Islet of Langerhans (tissue), 1 donor: ENCODE data around the gene DUSP1.

Source experiments
- FAIRE-seq: peaks from one replicate; lab custom pipeline; 2011; peaks lifted over from hg19 to GRCh38; lab: Jason Lieb, UNC

DUSP1 gene

DNA sequence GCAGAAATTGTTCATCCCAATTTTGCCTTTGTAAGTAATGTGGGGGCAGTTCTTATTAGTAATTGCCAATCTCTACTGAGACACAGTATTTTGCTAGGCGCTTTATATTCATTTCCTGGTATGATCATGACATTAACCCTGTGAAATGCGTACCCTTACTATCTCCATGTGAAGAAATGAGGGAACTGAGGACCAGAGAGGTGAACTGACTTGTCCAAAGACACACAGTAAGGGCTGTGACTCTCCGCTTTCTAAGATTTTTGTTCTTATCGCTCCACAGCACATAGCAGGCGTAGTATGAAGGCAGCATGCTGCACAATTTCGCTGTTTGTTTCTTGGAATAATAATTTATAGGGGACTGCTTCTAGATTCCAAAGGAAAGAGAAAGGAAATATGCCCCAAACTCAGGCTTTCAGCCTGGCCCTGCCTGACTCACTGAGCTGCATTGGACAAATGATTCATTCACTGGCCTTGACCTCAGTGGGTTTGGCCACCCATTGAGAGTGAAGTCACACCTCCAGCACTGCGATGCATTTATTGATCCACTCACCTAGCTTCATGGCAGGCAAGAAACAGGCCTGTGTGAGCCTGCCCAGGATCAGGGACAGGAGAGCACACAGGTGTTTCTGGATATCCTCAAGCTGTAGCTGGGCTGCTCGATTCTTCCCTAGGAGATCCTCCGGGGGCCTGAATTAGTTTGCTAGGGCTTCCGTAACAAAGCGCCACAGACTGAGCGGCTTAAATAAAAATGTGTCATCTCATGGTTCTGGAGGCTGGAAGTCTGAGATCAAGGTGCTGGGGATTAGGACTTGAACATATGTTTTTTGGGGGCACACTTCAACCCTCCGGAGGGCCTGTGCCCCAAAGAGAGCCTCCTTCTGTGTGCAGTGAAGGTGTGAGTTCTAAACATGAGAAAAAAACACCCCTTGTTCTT, 7.2 kb upstream of the DUSP1 start:
- FAIRE-seq, result no peak

DNA sequence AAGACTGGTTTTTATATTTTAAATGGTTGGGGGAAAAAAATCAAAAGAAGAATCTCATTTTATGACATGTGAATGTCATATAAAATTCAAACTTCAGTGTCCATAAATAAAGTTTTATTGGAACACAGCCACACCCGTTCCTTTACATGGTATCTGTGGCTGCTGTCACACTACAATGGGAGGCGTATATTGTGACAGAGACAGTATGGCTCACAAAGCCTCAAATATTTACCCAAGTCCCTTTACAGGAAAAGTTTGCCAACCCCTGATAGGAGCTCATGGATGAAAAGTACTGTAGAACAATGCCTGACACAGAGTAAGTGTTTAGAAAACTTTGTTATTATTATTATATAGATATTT, 5.2 kb upstream of the DUSP1 start:
- no peak for FAIRE-seq

DNA sequence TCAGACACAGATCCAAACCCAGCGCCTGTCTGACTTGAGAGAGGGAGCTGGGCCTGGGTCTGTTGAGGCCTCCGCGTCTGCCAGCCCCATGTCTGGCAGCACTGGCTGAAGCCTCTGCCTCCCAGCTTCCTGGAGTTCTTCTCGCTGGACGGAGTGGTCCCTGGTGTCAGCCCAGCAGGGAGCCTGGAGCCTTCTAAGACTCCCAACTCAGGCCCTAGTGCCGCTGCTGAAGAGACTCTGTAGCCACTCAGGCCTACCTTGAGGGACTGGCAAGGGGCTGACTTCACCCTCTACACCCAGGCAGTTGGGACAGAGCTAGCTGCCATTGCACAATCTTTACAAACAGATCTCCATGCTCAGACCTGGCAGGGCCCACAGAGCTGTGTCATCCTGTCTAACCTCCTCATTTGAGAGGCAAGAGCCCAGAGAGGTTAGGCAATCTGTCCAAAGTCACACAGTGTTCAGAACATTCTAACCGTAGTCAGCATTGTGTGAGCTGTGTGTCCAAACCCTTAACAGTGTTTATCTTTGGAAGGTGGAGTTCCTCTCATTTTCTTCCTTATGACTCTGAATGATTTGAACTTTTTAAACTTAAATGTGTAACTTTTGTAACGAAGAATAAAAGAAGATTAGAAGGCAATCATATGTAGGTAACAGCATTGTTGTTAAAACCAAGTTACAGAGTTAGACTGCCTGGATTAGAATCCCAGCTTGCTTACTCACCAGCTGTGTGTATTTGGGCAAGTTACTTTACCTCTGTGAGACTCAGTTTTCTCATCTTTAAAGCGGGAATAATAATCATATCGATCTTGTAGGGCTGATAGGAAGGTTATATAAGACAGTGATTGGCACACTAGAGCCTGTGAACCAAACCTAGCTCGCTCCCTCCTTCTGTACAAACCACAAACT, 4.6 kb upstream of the DUSP1 start:
- FAIRE-seq, result no peak

DNA sequence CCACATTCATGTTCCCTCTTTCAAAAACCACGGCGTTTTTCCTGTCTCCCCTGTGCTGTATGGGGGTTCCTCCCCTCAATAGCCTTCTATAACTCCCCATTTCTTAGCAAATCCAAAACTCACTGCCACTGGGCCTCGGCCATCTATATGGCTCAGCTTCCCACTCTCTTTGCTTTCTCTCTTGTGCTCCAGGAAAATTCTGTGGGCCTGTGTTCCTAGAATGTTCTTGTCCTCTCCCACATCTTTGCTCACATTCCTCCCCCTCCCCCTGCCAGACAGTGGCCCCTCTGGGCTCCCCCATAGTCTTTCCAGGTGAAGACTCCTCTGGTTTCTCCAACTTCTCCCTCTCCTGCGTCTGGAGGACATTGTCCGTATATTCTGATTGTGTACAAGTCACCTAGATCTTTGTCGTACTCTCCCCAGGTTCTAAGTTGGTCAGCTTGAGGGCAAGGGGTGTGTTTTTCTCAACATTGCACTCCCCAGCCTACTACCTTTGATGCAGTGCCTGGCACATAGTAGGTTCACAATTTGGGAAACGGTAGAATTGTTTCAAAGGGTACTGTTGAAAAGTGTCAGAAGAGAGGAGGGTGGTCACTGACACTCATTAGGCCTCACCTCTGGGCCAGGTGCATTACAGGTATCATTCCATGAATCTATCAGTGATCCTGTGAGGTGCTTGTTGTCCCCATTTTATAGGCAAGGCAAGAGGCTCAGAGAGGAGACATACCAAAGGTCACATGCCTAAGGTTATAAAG, 3.7 kb upstream of the DUSP1 start:
- no peak for FAIRE-seq

- no peak for FAIRE-seq
Observed at GRCh38 chr5:172773481-172774469, 2.8 kb upstream of the DUSP1 start.

GRCh38 chr5:172772112-172772906, 1.3 kb upstream of the DUSP1 start:
- FAIRE-seq, result no peak

GRCh38 chr5:172771439-172772111, 580 bp upstream of the DUSP1 start:
- no peak for FAIRE-seq

DNA sequence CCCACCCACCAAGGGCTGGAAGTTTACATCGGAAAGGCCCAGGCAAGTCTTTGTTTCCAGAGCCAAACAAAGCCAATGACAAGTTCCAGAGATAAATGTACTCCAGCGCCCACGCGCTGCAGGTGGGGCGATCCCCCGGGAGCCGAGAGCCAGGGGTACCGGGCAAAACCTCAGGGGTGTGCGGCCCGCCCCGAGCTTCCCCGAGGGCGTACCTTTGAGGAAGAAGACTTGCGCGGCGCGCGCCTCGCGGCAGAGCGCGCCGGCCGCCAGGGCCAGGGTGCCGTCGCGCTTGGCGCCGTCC, 671 bp downstream of the DUSP1 start:
- FAIRE-seq, result no peak

- FAIRE-seq, result no peak
Observed at GRCh38 chr5:172769616-172770373, 1.2 kb downstream of the DUSP1 start.

- FAIRE-seq, result no peak
Observed at GRCh38 chr5:172769342-172769615, 1.7 kb downstream of the DUSP1 start.

- FAIRE-seq, result no peak
Observed at GRCh38 chr5:172768573-172769341, 2.2 kb downstream of the DUSP1 start.

- FAIRE-seq, result no peak
Observed at GRCh38 chr5:172768098-172768572, 2.9 kb downstream of the DUSP1 start.

DNA sequence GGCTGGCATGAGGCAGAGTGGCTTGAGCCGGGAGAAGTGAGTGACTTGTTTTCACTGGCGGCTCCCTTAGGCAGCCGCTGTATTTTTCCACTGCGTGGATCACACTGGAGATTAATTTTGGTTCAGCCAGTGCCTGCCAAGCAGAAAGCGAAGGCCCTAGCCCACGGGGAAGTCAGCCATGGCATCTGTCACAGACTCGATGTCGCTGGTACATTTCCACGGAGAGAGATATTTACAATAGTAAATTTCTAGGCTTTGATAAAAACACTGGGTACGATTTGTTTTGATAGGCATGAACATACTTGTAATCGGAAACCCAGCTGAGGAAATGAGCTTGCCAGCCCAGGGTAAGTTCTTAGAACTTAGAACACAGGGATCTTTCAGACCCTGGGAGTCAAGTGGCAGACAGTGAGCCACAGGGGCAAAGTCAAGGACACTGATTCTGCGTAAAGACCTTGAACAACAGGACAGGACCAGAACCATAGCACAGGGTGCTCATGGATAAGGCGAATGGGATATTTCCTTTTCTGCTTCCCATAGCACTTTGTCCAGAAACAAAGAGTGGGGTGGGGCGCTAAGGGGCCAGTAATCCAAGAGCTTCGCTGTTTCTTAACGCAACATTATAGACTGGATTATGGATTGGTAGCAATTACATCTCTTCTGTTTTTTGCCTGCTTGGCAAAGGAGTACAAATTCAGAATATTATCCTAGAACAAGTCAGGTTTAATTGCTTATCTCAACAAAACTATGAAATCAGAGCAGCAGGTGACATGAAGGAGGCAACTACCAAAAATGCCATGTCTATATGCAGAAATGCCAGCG, 4.5 kb downstream of the DUSP1 start:
- FAIRE-seq, result no peak

GRCh38 chr5:172765766-172766286, 5.2 kb downstream of the DUSP1 start:
- FAIRE-seq, result no peak

GRCh38 chr5:172764861-172765765, 5.9 kb downstream of the DUSP1 start:
- peak; percentile 91 for FAIRE-seq

- FAIRE-seq, result no peak
Observed at GRCh38 chr5:172763120-172763464, 7.9 kb downstream of the DUSP1 start.
